Heart left ventricle (tissue), 13 donors: ENCODE data around the gene SPON2.

ENCODE experiments used
- CTCF ChIP-seq, 12 donors: fragments of 200-600 bp; sonication (generic) in 4 of 12; IDR thresholded peaks; one replicate each; pipeline versions ENCODE4 v1.5.0 to v1.8.0; 2018 to 2022; ENCODE audit warnings: antibody characterized with exemption in 12 of 12, mild to moderate bottlenecking in 5 of 12
- POLR2A ChIP-seq, 2 donors: fragments of 450-650 bp; IDR thresholded peaks; one replicate each; pipeline ENCODE4 v1.6.1; 2017; ENCODE audit warnings: antibody characterized with exemption in 2 of 2, mild to moderate bottlenecking in 2 of 2, moderate library complexity in 2 of 2
- donor health status: ischemic (EF 13 %, LVEDD 7.1; RV severe dilation, severe dysfunction).
- donor health status: DM: no; HTN: yes; CAD: no.
- donor health status: DM: no; HTN: no; CAD: no.
- donor health status: ischemic (EF 25% LVEDD 6.9; RV normal size, moderate dysfunction).
- donor health status: ischemic (EF 25% LVEDD 5.7; RV mildly dilated, moderate dysfunction).
- donor health status: ischemic (EF 35%, LVEDD 5.7; RV mildly dilated, moderate dysfunction).
- donor health status: nonischemic (EF 11% LVEDD 7.7; RV severe dilation, severe dysfunction).
- donor health status: DM: yes; HTN: yes; CAD: no.
- donor health status: PGD.
- donor health status: ischemic (EF 29% LVEDD 5.4; RV normal size, mild dysfunction).
- donor health status: nonischemic (EF 23%, LVEDD 6.1; RV moderate dilation, normal function).

- TF ChIP-seq CTCF (IDR thresholded peaks at IDR 0.05): no peak
- TF ChIP-seq POLR2A (IDR thresholded peaks at IDR 0.05): no peak
Measured at GRCh38 chr4:1195891-1196401, 23.6 kb upstream of the SPON2 start.
